NCI-H187 treated with DMSO at 0.1 percent for 48 hours (cell line): ENCODE measurements around the gene DCAKD.

Experiments used
- DNase-seq: peaks from one replicate; lab custom pipeline; 2025; lab: John Stamatoyannopoulos, UW

DCAKD gene

GRCh38 chr17:45030733-45031132 lies 20.7 kb downstream of the DCAKD start:
- DNase-seq: no peak

- DNase-seq: no peak
Observed at GRCh38 chr17:45029758-45030423, 21.5 kb downstream of the DCAKD start.

- no peak for DNase-seq
Observed at GRCh38 chr17:45029096-45029495, 22.3 kb downstream of the DCAKD start.

- DNase-seq: no peak
Observed at GRCh38 chr17:45022655-45023339, 28.6 kb downstream of the DCAKD start.

- DNase-seq: no peak
Observed at GRCh38 chr17:45022288-45022648, 29.2 kb downstream of the DCAKD start.

GRCh38 chr17:45021607-45022287 lies 29.7 kb downstream of the DCAKD start:
- no peak for DNase-seq

- no peak for DNase-seq
Observed at GRCh38 chr17:45020354-45021138, 30.9 kb downstream of the DCAKD start.

- DNase-seq: no peak
Observed at GRCh38 chr17:45018848-45019711, 32.4 kb downstream of the DCAKD start.

- DNase-seq: no peak
Observed at GRCh38 chr17:45018514-45018847, 33.0 kb downstream of the DCAKD start.

GRCh38 chr17:45016823-45017222 lies 34.6 kb downstream of the DCAKD start:
- no peak for DNase-seq

- DNase-seq: no peak
Observed at GRCh38 chr17:45016237-45016636, 35.2 kb downstream of the DCAKD start.

- peak; percentile 10 for DNase-seq
Observed at GRCh38 chr17:45013021-45013997, 38.1 kb downstream of the DCAKD start.

- DNase-seq: no peak
Observed at GRCh38 chr17:45011767-45012166, 39.7 kb downstream of the DCAKD start.

GRCh38 chr17:45009676-45010467 lies 41.6 kb downstream of the DCAKD start:
- DNase-seq: no peak

GRCh38 chr17:45008216-45008615 lies 43.2 kb downstream of the DCAKD start:
- no peak for DNase-seq

GRCh38 chr17:45006927-45007461 lies 44.4 kb downstream of the DCAKD start:
- DNase-seq: no peak

- DNase-seq: no peak
Observed at GRCh38 chr17:45005700-45006099, 45.7 kb downstream of the DCAKD start.

- no peak for DNase-seq
Observed at GRCh38 chr17:45004388-45004787, 47.0 kb downstream of the DCAKD start.

GRCh38 chr17:45003877-45004276 lies 47.6 kb downstream of the DCAKD start:
- no peak for DNase-seq
